DND-41 (cell line): ENCODE results near the gene SOX11.

Source experiments
- ATAC-seq: fragments of 200-7000 bp; cut with Tn5 transposase; 3 replicates; pipeline ENCODE4 v1.9.1; 2021; ENCODE audit warnings: low read depth; ENCODE audit not compliant: insufficient read depth
- DNase-seq: peaks from one replicate; pipeline ENCODE4 v3.0.0-alpha.2; 2020
- H2AFZ ChIP-seq: 2 replicates; pipeline ENCODE4 v1.6.0; 2012; ENCODE audit warnings: low read depth, low read length
- H3K27ac ChIP-seq: 2 replicates; pipeline ENCODE4 v1.5.1; 2012; ENCODE audit warnings: low read length, inconsistent platforms
- H3K27me3 ChIP-seq: fragments of 200-600 bp; sonication (generic); 2 replicates; pipeline ENCODE4 v1.6.0; 2012; ENCODE audit warnings: low read length, mild to moderate bottlenecking, inconsistent platforms; ENCODE audit not compliant: insufficient read depth, poor library complexity
- H3K36me3 ChIP-seq: 2 replicates; pipeline ENCODE4 v1.5.1; 2012; ENCODE audit warnings: low read length, inconsistent platforms; ENCODE audit not compliant: insufficient read depth
- H3K4me1 ChIP-seq: 2 replicates; pipeline ENCODE4 v1.5.1; 2012; ENCODE audit warnings: mild to moderate bottlenecking, low read length; ENCODE audit not compliant: insufficient read depth
- H3K4me2 ChIP-seq: 2 replicates; pipeline ENCODE4 v1.6.0; 2012; ENCODE audit warnings: mild to moderate bottlenecking, moderate library complexity, low read length, inconsistent platforms; ENCODE audit not compliant: insufficient read depth
- H3K4me3 ChIP-seq, 2 experiments: fragments of 200-600 bp in 1 of 2; shearing (Covaris generic) in 1 of 2; 2 replicates each; pipeline ENCODE4 v1.5.1; 2012 to 2016; ENCODE audit warnings: inconsistent platforms in 2 of 2, low read length in 2 of 2, mild to moderate bottlenecking in 2 of 2, low read depth in 1 of 2, moderate library complexity in 1 of 2
- H3K79me2 ChIP-seq: 2 replicates; pipeline ENCODE4 v1.6.0; 2012; ENCODE audit warnings: low read length, inconsistent platforms; ENCODE audit not compliant: insufficient read depth
- H3K9ac ChIP-seq: 2 replicates; pipeline ENCODE4 v1.6.0; 2012; ENCODE audit warnings: low read depth, mild to moderate bottlenecking, inconsistent platforms, low read length, moderate library complexity
- H3K9me3 ChIP-seq: 2 replicates; pipeline ENCODE4 v1.5.1; 2012; ENCODE audit warnings: low read length, moderate library complexity, mild to moderate bottlenecking, inconsistent platforms; ENCODE audit not compliant: insufficient read depth, severe bottlenecking
- H4K20me1 ChIP-seq: 2 replicates; pipeline ENCODE4 v1.6.0; 2012; ENCODE audit warnings: low read length; ENCODE audit not compliant: insufficient read depth
- EZH2 ChIP-seq: IDR thresholded peaks from 3 replicates; pipeline ENCODE4 v1.6.1; 2012; ENCODE audit warnings: borderline replicate concordance, low read depth, mild to moderate bottlenecking, moderate library complexity, low read length, inconsistent platforms; ENCODE audit not compliant: severe bottlenecking
- TF ChIP-seq, protein P1 (sequence below): IDR thresholded peaks from 2 replicates; pipeline ENCODE4 v1.5.1; 2012; ENCODE audit warnings: borderline replicate concordance, low read length, moderate library complexity, mild to moderate bottlenecking; ENCODE audit not compliant: poor library complexity, severe bottlenecking; ENCODE audit errors: extremely low read depth

Gene SOX11

DNA sequence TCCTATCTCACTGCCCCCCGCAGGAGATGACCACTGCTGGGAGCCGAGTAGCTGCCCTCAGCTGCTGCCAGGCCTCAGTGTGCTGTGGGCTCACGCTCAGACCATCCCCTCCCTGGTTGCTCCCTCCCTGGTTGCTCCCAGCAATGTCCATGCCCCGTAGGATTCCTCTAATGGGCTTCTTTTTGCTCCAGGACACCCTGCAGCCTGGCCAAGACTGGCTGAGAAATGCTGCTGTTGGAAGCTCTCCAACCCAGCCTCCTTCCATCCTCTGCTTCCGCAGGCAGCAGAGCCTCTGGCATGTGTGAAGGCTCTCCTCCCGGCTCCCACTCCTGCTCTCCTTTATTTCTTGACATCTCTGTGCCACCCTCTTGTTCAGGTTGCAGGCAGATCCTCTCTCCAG lies 48.6 kb downstream of the SOX11 start:
- Histone ChIP-seq H3K27me3 (peaks cover 3% of the 10 kb centered on the region), H4K20me1 (no peaks in the 10 kb centered on the region), H3K36me3 (no peaks in the 10 kb centered on the region), H3K9ac (no peak overlapping the region), H3K4me2 (no peak overlapping the region), H3K79me2 (no peaks in the 10 kb centered on the region), H2AFZ (no peak overlapping the region), H3K4me3 (no peak overlapping the region), H3K27ac (no peak overlapping the region), H3K4me1 (no peaks in the 10 kb centered on the region), H3K9me3 (no peaks in the 10 kb centered on the region)
- DNase-seq (no peak), ATAC-seq (no peak)
- TF ChIP-seq EZH2, result no peak
- TF ChIP-seq, protein P1, sequence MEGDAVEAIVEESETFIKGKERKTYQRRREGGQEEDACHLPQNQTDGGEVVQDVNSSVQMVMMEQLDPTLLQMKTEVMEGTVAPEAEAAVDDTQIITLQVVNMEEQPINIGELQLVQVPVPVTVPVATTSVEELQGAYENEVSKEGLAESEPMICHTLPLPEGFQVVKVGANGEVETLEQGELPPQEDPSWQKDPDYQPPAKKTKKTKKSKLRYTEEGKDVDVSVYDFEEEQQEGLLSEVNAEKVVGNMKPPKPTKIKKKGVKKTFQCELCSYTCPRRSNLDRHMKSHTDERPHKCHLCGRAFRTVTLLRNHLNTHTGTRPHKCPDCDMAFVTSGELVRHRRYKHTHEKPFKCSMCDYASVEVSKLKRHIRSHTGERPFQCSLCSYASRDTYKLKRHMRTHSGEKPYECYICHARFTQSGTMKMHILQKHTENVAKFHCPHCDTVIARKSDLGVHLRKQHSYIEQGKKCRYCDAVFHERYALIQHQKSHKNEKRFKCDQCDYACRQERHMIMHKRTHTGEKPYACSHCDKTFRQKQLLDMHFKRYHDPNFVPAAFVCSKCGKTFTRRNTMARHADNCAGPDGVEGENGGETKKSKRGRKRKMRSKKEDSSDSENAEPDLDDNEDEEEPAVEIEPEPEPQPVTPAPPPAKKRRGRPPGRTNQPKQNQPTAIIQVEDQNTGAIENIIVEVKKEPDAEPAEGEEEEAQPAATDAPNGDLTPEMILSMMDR, result no peak

DNA sequence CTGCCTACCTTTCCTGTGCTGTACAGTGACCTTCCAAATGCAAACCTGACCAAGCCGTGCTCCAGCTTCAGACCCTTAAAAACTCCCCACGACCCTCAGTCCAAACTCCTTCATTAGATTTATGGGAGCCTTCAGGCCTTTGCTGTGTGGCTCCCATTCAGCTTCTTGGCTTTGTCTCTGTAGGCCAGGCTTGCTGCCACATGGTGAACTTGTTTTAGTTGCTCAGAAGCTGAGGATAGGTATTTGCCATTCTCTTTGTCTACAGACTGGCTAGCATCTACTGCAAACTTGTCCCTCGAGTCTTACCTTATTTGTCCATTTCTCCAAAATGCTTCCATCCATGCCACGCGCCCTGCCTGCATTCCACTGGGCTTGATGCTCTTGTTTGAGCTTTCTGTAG lies 49.1 kb downstream of the SOX11 start:
- Histone ChIP-seq H3K9me3 (no peaks in the 10 kb centered on the region), H3K36me3 (no peaks in the 10 kb centered on the region), H3K4me1 (no peaks in the 10 kb centered on the region), H2AFZ (no peak overlapping the region), H3K79me2 (no peaks in the 10 kb centered on the region), H3K4me2 (no peak overlapping the region), H3K4me3 (no peak overlapping the region), H4K20me1 (no peaks in the 10 kb centered on the region), H3K27me3 (peaks cover 3% of the 10 kb centered on the region), H3K27ac (no peak overlapping the region), H3K9ac (no peak overlapping the region)
- DNase-seq (no peak), ATAC-seq (no peak)
- no peak for TF ChIP-seq EZH2
- TF ChIP-seq, protein P1, result no peak

DNA sequence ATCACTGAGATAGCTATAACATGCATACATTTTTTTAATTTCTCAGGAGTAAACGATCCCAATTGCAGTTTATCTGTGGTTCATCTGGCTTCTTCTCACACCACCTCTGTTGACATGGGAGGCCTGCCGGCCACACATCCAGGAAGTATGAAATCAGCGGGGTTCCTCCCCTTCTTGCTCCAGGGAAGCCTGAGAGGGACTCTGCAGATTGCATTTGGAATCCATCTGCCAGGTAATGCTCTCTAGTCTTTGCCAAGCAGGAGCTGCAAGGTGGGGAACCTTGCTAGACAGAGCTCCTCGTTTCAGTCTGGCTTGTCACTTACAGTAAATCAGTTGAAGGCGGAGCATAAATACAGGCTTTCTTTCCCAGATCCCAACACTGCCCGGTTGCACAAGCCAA lies 49.9 kb downstream of the SOX11 start:
- H3K4me2 ChIP-seq, result no peak overlapping the region
- no peak overlapping the region for H3K9ac ChIP-seq
- ATAC-seq, result no peak
- no peaks in the 10 kb centered on the region for H3K79me2 ChIP-seq
- no peaks in the 10 kb centered on the region for H3K36me3 ChIP-seq
- no peaks in the 10 kb centered on the region for H3K4me1 ChIP-seq
- H3K27me3 ChIP-seq, result peaks cover 3% of the 10 kb centered on the region
- H2AFZ ChIP-seq, result no peak overlapping the region
- no peaks in the 10 kb centered on the region for H4K20me1 ChIP-seq
- DNase-seq, result no peak
- no peaks in the 10 kb centered on the region for H3K9me3 ChIP-seq
- TF ChIP-seq, protein P1, result no peak
- no peak for TF ChIP-seq EZH2
- H3K27ac ChIP-seq, result no peak overlapping the region
- no peak overlapping the region for H3K4me3 ChIP-seq

DNA sequence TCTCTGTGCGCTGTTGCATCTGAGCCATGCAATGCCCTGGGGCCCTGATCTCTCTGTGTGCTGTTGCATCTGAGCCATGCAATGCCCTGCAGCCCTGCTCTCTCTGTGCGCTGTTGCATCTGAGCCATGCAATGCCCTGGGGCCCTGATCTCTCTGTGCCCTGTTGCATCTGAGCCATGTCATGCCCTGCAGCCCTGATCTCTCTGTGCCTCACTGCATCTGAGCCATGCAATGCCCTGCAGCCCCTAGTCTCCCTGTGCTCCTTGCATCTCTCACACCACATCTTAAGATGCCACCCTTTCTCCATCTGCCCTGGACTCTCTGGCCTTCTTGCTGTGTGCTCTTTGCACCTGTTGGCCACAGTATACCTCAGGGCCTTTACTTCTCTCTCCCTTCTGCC lies 56.2 kb downstream of the SOX11 start:
- Histone ChIP-seq H3K4me3 (no peak overlapping the region), H3K4me2 (no peak overlapping the region), H3K27ac (no peak overlapping the region), H3K27me3 (no peaks in the 10 kb centered on the region), H3K9me3 (no peaks in the 10 kb centered on the region), H2AFZ (no peak overlapping the region), H3K79me2 (no peaks in the 10 kb centered on the region), H3K36me3 (no peaks in the 10 kb centered on the region), H4K20me1 (no peaks in the 10 kb centered on the region), H3K4me1 (no peaks in the 10 kb centered on the region), H3K9ac (no peak overlapping the region)
- DNase-seq, result no peak
- no peak for TF ChIP-seq EZH2
- TF ChIP-seq, protein P1, result no peak
- ATAC-seq, result no peak
